ENCODE measurements around the gene JUND. TPM values are rescaled to one million over a fixed set of nuclear protein-coding genes. Genes with fewer than 3 reads are reported as not detected.

Gene JUND
- polyA plus RNA-seq, 1 donor: 139 TPM

- no peak for DNase-seq
Measured at GRCh38 chr19:18289471-18290301, 8.3 kb upstream of the JUND start.

- no peak for DNase-seq
Measured at GRCh38 chr19:18287836-18288772, 6.7 kb upstream of the JUND start.

GRCh38 chr19:18286973-18287635 lies 5.7 kb upstream of the JUND start:
- no peak for DNase-seq

- DNase-seq: no peak
Measured at GRCh38 chr19:18284712-18285360, 3.4 kb upstream of the JUND start.

- DNase-seq: no peak
Measured at GRCh38 chr19:18283338-18283737, 1.9 kb upstream of the JUND start.

GRCh38 chr19:18282788-18283141 lies 1.3 kb upstream of the JUND start:
- no peak for DNase-seq

GRCh38 chr19:18282021-18282787 lies 782 bp upstream of the JUND start:
- peak; percentile 90 for DNase-seq

- peak; percentile 83 for DNase-seq
Measured at GRCh38 chr19:18280247-18281081, 958 bp downstream of the JUND start.

- peak; percentile 96 for DNase-seq
Measured at GRCh38 chr19:18279516-18280246, 1.7 kb downstream of the JUND start.

- DNase-seq: no peak
Measured at GRCh38 chr19:18279266-18279515, 2.2 kb downstream of the JUND start.

GRCh38 chr19:18278521-18279265 lies 2.7 kb downstream of the JUND start:
- no peak for DNase-seq

- DNase-seq: peak; percentile 93
Measured at GRCh38 chr19:18274781-18275356, 6.6 kb downstream of the JUND start.

GRCh38 chr19:18274219-18274780 lies 7.1 kb downstream of the JUND start, which contains the start of gene IQCN:
TSS of gene IQCN (minus strand) at chr19:18274452. CDS start at chr19:18269478, 4,974 bp downstream.
- no peak for DNase-seq

GRCh38 chr19:18273561-18274218 lies 7.7 kb downstream of the JUND start:
- DNase-seq: no peak

GRCh38 chr19:18271433-18271841 lies 10.0 kb downstream of the JUND start:
- DNase-seq: no peak

- no peak for DNase-seq
Measured at GRCh38 chr19:18270326-18270725, 11.1 kb downstream of the JUND start.

GRCh38 chr19:18269070-18269723 lies 12.2 kb downstream of the JUND start:
- no peak for DNase-seq

Measured in hindlimb muscle (tissue), 1 donor.